Tibial artery (tissue), 4 donors: Measurements from ENCODE around the gene COX6B2.

Experiments used
- DNase-seq, 2 donors: peaks; one replicate each; pipeline ENCODE4 v3.0.0-alpha.2; 2019
- H3K27ac ChIP-seq, 2 donors: fragments of 200-600 bp; sonication (generic) in 1 of 2; 1 replicate in 1 of 2; 2 replicates in 1 of 2; pipeline ENCODE4 v1.5.1; 2018 to 2019; ENCODE audit warnings: mild to moderate bottlenecking in 1 of 2
- H3K27me3 ChIP-seq, 2 donors: fragments of 200-600 bp; sonication (generic) in 1 of 2; one replicate each; pipeline versions ENCODE4 v1.5.1 to v1.6.0; 2016 to 2019
- H3K36me3 ChIP-seq, 3 donors: fragments of 200-600 bp; sonication (generic) in 2 of 3; one replicate each; pipeline ENCODE4 v1.5.1; 2016 to 2019; ENCODE audit warnings: mild to moderate bottlenecking in 2 of 3
- H3K4me1 ChIP-seq, 4 donors: fragments of 200-600 bp; sonication (generic) in 2 of 4; 1 replicate in 3 of 4; 2 replicates in 1 of 4; pipeline ENCODE4 v1.5.1; 2016 to 2019
- H3K4me3 ChIP-seq, 2 donors: fragments of 200-600 bp; sonication (generic) in 1 of 2; 1 replicate in 1 of 2; 2 replicates in 1 of 2; pipeline ENCODE4 v1.5.1; 2018 to 2019; ENCODE audit warnings: mild to moderate bottlenecking in 2 of 2
- H3K9me3 ChIP-seq, 3 donors: fragments of 200-600 bp; sonication (generic) in 1 of 3; one replicate each; pipeline ENCODE4 v1.5.1; 2016 to 2019
- CTCF ChIP-seq, 2 experiments: fragments of 200-600 bp in 1 of 2; fragments of 450-650 bp in 1 of 2; IDR thresholded peaks; one replicate each; pipeline ENCODE4 v1.5.1; 2017 to 2019; ENCODE audit warnings: antibody characterized with exemption in 2 of 2, mild to moderate bottlenecking in 1 of 2, moderate library complexity in 1 of 2
- intact Hi-C: fragments of 100-400 bp; cut with DNase I; formaldehyde crosslinking; loops from one replicate; pipeline ENCODE4 v1.15.0; 2023; ENCODE audit warnings: low total_unique reads

COX6B2 gene

GRCh38 chr19:55350620-55351315 is 3.8 kb downstream of the COX6B2 start:
- no peaks in the 10 kb centered on the region for H3K9me3 ChIP-seq
- H3K27ac ChIP-seq: no peak overlapping the region
- H3K4me3 ChIP-seq: no peak overlapping the region
- H3K36me3 ChIP-seq: peaks cover 3 to 20% (median 8%) of the 10 kb centered on the region in 3 donors
- peaks cover 0 to 22% (median 18%) of the 10 kb centered on the region in 4 donors for H3K4me1 ChIP-seq
- TF ChIP-seq CTCF (IDR thresholded peaks at IDR 0.05): no peak
- intact Hi-C loops: no loop called here
- no peak for DNase-seq
- peaks cover 12 to 69% of the 10 kb centered on the region in 2 donors for H3K27me3 ChIP-seq

- TF ChIP-seq CTCF (IDR thresholded peaks at IDR 0.05): no peak
- Histone ChIP-seq H3K36me3 (peaks cover 3 to 33% (median 14%) of the 10 kb centered on the region in 3 donors), H3K4me1 (peaks cover 0 to 7% (median 6%) of the 10 kb centered on the region in 4 donors), H3K9me3 (no peaks in the 10 kb centered on the region), H3K4me3 (no peak overlapping the region), H3K27me3 (peaks cover 8 to 46% of the 10 kb centered on the region in 2 donors), H3K27ac (no peak overlapping the region)
- intact Hi-C loops: no loop called here
- DNase-seq: no peak
Observed at GRCh38 chr19:55348317-55349034, 6.0 kb downstream of the COX6B2 start.

- intact Hi-C loops: no loop called here
- Histone ChIP-seq H3K9me3 (no peaks in the 10 kb centered on the region), H3K27ac (no peak overlapping the region), H3K4me1 (no peaks in the 10 kb centered on the region), H3K4me3 (no peak overlapping the region), H3K27me3 (peaks cover 0 to 36% of the 10 kb centered on the region in 2 donors), H3K36me3 (peaks cover 12 to 43% (median 19%) of the 10 kb centered on the region in 3 donors)
- DNase-seq: no peak
- TF ChIP-seq CTCF (IDR thresholded peaks at IDR 0.05): no peak
Observed at GRCh38 chr19:55347442-55348009, 7.0 kb downstream of the COX6B2 start.

- H3K27me3 ChIP-seq: peaks cover 0 to 30% of the 10 kb centered on the region in 2 donors
- H3K9me3 ChIP-seq: no peaks in the 10 kb centered on the region
- no peak overlapping the region for H3K4me3 ChIP-seq
- H3K27ac ChIP-seq: no peak overlapping the region
- intact Hi-C loops: no loop called here
- no peaks in the 10 kb centered on the region for H3K4me1 ChIP-seq
- no peak for DNase-seq
- H3K36me3 ChIP-seq: peaks cover 12 to 49% (median 25%) of the 10 kb centered on the region in 3 donors
- TF ChIP-seq CTCF (IDR thresholded peaks at IDR 0.05): no peak
Observed at GRCh38 chr19:55346725-55347441, 7.6 kb downstream of the COX6B2 start.
